HepG2 (cell line): ENCODE measurements around the gene TLCD1. TPM values are rescaled to one million over a fixed set of nuclear protein-coding genes. Genes with fewer than 3 reads are reported as not detected.

Source experiments
- ATF3 ChIP-seq: sonication (generic); formaldehyde crosslinking; IDR thresholded peaks from 2 replicates; pipeline ENCODE4 v1.4.0; 2020; ENCODE audit warnings: missing genetic modification reagents
- ELF1 ChIP-seq: sonication (generic); formaldehyde crosslinking; IDR thresholded peaks from 2 replicates; pipeline ENCODE4 v1.4.0; 2020; ENCODE audit warnings: missing genetic modification reagents
- HNF1B ChIP-seq: sonication (generic); formaldehyde crosslinking; IDR thresholded peaks from 2 replicates; pipeline ENCODE4 v1.5.1; 2020; ENCODE audit warnings: mild to moderate bottlenecking, moderate library complexity, missing genetic modification reagents
- HOXA9 ChIP-seq: sonication (generic); formaldehyde crosslinking; IDR thresholded peaks from 2 replicates; pipeline ENCODE4 v1.8.1; 2022; ENCODE audit warnings: missing genetic modification reagents, mild to moderate bottlenecking, moderate library complexity, borderline replicate concordance
- IRX3 ChIP-seq: sonication (generic); formaldehyde crosslinking; IDR thresholded peaks from 2 replicates; pipeline ENCODE4 v1.8.1; 2023; ENCODE audit warnings: mild to moderate bottlenecking, low read depth, missing genetic modification reagents, borderline replicate concordance
- MYC ChIP-seq: sonication (generic); formaldehyde crosslinking; IDR thresholded peaks from 2 replicates; pipeline ENCODE4 v1.9.0; 2021; ENCODE audit warnings: missing genetic modification reagents, borderline replicate concordance
- NR2F6 ChIP-seq, 2 experiments: IDR thresholded peaks; 2 replicates each; pipeline ENCODE4 v1.6.1; 2016; ENCODE audit warnings: antibody characterized with exemption in 1 of 2, mild to moderate bottlenecking in 1 of 2
- POLR2AphosphoS5 ChIP-seq: IDR thresholded peaks from 2 replicates; pipeline ENCODE4 v1.6.1; 2012; ENCODE audit warnings: low read depth, low read length
- SAP130 ChIP-seq: IDR thresholded peaks from 2 replicates; pipeline ENCODE4 v1.6.1; 2016; ENCODE audit warnings: low read depth
- SKIL ChIP-seq: sonication (generic); formaldehyde crosslinking; IDR thresholded peaks from 2 replicates; pipeline ENCODE4 v1.8.0; 2022; ENCODE audit warnings: missing genetic modification reagents, mild to moderate bottlenecking, moderate library complexity, borderline replicate concordance
- TBX2 ChIP-seq: sonication (generic); formaldehyde crosslinking; IDR thresholded peaks from 2 replicates; pipeline ENCODE4 v1.5.0; 2020; ENCODE audit warnings: missing genetic modification reagents, mild to moderate bottlenecking, borderline replicate concordance
- XBP1 ChIP-seq: sonication (generic); formaldehyde crosslinking; IDR thresholded peaks from 2 replicates; pipeline ENCODE4 v1.5.0; 2020; ENCODE audit warnings: missing genetic modification reagents
- YY1 ChIP-seq: IDR thresholded peaks from 2 replicates; pipeline ENCODE4 v1.6.1; 2011; ENCODE audit warnings: low read length, low read depth, moderate library complexity, mild to moderate bottlenecking; ENCODE audit not compliant: insufficient read depth, insufficient replicate concordance
- ZNF431 ChIP-seq: sonication (generic); formaldehyde crosslinking; IDR thresholded peaks from 2 replicates; pipeline ENCODE4 v1.9.0; 2022; ENCODE audit warnings: missing genetic modification reagents, low read depth, mild to moderate bottlenecking, borderline replicate concordance
- ZNF713 ChIP-seq: sonication (generic); formaldehyde crosslinking; IDR thresholded peaks from 2 replicates; pipeline ENCODE4 v1.4.0; 2020; ENCODE audit warnings: mild to moderate bottlenecking, missing genetic modification reagents
- polyA plus RNA-seq, 8 experiments: library from polyadenylated mRNA; depleted of rRNA in 3 of 8; stranded (reverse) in 7 of 8; unstranded in 1 of 8; fragments of >200 nt; fragmentation: Illumina TruSeq in 4 of 8; extraction: Trizol in 4 of 8; gene quantifications; 2 replicates each; pipeline versions ENCODE4 v1.2.1 to v1.2.3, GENCODE V29; 2011 to 2016; ENCODE audit warnings: low read depth in 4 of 8, missing spikeins in 1 of 8, mixed read lengths in 1 of 8; ENCODE audit not compliant: insufficient read depth in 1 of 8
- total RNA-seq, 5 experiments: library from RNA; depleted of rRNA; stranded (reverse); fragments of >200 nt; fragmentation: Illumina TruSeq; extraction: Trizol; gene quantifications; 2 replicates each; pipeline ENCODE4 v1.2.3, GENCODE V29; 2016; ENCODE audit warnings: low read depth in 1 of 5
- TF ChIP-seq, protein P1 (sequence below): sonication (generic); formaldehyde crosslinking; IDR thresholded peaks from 2 replicates; pipeline ENCODE4 v1.4.0; 2020; ENCODE audit warnings: missing genetic modification reagents, borderline replicate concordance
- TF ChIP-seq, protein P2 (sequence below): IDR thresholded peaks from 2 replicates; pipeline ENCODE4 v1.6.1; 2012; ENCODE audit warnings: low read depth, low read length, improper control_type of control experiment
- TF ChIP-seq, protein P3 (sequence below): sonication (generic); formaldehyde crosslinking; IDR thresholded peaks from 2 replicates; pipeline ENCODE4 v1.4.0; 2020; ENCODE audit warnings: mild to moderate bottlenecking, missing genetic modification reagents

The TLCD1 gene
- total and polyA plus RNA-seq, 2 of the 13 experiments (the other 11 are each of a cell fraction or from before 2014, with no cell fraction given), result 14.9 to 19.6 TPM

DNA sequence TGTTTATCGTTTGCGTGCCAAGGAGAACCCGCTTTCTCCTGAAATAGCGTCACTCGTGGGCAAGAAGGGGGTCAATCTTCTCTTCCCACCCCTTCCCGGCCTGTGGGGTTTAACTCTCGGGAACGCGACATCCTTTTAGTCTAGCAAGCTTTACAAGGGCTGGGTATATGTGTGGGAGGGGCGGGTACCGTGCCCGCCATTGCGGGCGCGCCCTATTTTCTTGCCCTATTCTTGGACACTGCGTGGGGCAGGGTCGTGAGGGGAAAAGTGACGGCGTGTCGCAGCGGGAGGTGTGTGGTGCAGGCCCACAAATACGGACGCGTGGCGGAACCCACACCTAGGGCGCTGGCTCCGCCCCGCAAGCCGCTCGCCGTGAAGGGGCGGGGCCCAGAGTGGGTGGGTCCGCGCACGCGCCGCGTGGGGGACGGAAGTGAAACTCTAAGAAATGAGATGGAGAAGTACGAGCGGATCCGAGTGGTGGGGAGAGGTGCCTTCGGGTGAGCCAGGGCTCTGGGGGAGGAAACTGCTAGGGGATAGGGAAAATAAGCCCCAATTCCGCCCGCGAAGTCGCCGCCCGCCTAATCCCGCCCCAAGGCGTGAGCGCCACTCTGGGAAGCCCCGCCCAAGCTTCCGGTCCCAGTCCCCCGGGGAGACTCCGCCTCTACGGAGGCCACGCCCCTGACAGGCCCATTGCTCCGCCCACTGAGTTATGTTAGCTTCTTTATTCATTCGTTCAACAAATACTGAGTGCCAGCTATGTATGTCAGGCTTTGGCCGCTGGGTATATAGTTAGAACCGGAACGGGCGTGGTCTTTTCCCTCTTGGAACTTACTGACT, 2.5 kb upstream of the TLCD1 start, which contains the start of gene NEK8 (continued):
- TF ChIP-seq ATF3 (CRISPR knock-in tag), result no peak
- TF ChIP-seq SKIL, result no peak
- TF ChIP-seq, protein P1, sequence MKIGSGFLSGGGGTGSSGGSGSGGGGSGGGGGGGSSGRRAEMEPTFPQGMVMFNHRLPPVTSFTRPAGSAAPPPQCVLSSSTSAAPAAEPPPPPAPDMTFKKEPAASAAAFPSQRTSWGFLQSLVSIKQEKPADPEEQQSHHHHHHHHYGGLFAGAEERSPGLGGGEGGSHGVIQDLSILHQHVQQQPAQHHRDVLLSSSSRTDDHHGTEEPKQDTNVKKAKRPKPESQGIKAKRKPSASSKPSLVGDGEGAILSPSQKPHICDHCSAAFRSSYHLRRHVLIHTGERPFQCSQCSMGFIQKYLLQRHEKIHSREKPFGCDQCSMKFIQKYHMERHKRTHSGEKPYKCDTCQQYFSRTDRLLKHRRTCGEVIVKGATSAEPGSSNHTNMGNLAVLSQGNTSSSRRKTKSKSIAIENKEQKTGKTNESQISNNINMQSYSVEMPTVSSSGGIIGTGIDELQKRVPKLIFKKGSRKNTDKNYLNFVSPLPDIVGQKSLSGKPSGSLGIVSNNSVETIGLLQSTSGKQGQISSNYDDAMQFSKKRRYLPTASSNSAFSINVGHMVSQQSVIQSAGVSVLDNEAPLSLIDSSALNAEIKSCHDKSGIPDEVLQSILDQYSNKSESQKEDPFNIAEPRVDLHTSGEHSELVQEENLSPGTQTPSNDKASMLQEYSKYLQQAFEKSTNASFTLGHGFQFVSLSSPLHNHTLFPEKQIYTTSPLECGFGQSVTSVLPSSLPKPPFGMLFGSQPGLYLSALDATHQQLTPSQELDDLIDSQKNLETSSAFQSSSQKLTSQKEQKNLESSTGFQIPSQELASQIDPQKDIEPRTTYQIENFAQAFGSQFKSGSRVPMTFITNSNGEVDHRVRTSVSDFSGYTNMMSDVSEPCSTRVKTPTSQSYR, result 0 out of 2 replicates have a peak, but pooled peaks have one; percentile 4
- TF ChIP-seq ZNF713 (CRISPR knock-in tag), result 0 out of 2 replicates have a peak, but pooled peaks have one; percentile 63
- TF ChIP-seq SAP130, result peak; percentile 56
- TF ChIP-seq, protein P2, sequence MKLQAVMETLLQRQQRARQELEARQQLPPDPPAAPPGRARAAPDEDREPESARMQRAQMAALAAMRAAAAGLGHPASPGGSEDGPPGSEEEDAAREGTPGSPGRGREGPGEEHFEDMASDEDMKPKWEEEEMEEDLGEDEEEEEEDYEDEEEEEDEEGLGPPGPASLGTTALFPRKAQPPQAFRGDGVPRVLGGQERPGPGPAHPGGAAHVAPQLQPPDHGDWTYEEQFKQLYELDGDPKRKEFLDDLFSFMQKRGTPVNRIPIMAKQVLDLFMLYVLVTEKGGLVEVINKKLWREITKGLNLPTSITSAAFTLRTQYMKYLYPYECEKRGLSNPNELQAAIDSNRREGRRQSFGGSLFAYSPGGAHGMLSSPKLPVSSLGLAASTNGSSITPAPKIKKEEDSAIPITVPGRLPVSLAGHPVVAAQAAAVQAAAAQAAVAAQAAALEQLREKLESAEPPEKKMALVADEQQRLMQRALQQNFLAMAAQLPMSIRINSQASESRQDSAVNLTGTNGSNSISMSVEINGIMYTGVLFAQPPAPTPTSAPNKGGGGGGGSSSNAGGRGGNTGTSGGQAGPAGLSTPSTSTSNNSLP, result peak; percentile 27; the same call in 1 of the 2 replicates
- TF ChIP-seq ELF1 (CRISPR knock-in tag), result peak; percentile 57
- peak; percentile 80 for TF ChIP-seq MYC (CRISPR knock-in tag)
- no peak for TF ChIP-seq XBP1 (CRISPR knock-in tag)
- peak; percentile 80 for TF ChIP-seq POLR2AphosphoS5
- no peak for TF ChIP-seq YY1
- peak; percentile 71 for TF ChIP-seq HNF1B (CRISPR knock-in tag)
- TF ChIP-seq NR2F6 (IDR thresholded peaks at IDR 0.05), result no peak
- peak; percentile 50 for TF ChIP-seq NR2F6 (CRISPR knock-in tag; IDR thresholded peaks at IDR 0.05)
- TF ChIP-seq IRX3 (CRISPR knock-in tag), result peak; percentile 69; the same call in 1 of the 2 replicates
- TF ChIP-seq, protein P3, sequence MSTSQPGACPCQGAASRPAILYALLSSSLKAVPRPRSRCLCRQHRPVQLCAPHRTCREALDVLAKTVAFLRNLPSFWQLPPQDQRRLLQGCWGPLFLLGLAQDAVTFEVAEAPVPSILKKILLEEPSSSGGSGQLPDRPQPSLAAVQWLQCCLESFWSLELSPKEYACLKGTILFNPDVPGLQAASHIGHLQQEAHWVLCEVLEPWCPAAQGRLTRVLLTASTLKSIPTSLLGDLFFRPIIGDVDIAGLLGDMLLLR (CRISPR knock-in tag), result peak; percentile 34; the same call in 1 of the 2 replicates
- no peak for TF ChIP-seq HOXA9 (CRISPR knock-in tag)
- TF ChIP-seq ZNF431 (CRISPR knock-in tag), result peak; percentile 24; the same call in 1 of the 2 replicates
- TF ChIP-seq TBX2 (CRISPR knock-in tag), result peak; percentile 91
